Kidney glomerular epithelial cell (primary cell): ENCODE results near the gene ZNF182.
A peak's percentile ranks its signal among the peaks of the same experiment; 100 is the strongest.
"Not testable (repeated sequence)": the region's sequence is repeated elsewhere in the genome, so short reads cannot be mapped to it uniquely, and the experiment has no call there.

Experiments used
- DNase-seq: peaks from one replicate; lab custom pipeline; 2025; lab: John Stamatoyannopoulos, UW

Gene ZNF182

DNA sequence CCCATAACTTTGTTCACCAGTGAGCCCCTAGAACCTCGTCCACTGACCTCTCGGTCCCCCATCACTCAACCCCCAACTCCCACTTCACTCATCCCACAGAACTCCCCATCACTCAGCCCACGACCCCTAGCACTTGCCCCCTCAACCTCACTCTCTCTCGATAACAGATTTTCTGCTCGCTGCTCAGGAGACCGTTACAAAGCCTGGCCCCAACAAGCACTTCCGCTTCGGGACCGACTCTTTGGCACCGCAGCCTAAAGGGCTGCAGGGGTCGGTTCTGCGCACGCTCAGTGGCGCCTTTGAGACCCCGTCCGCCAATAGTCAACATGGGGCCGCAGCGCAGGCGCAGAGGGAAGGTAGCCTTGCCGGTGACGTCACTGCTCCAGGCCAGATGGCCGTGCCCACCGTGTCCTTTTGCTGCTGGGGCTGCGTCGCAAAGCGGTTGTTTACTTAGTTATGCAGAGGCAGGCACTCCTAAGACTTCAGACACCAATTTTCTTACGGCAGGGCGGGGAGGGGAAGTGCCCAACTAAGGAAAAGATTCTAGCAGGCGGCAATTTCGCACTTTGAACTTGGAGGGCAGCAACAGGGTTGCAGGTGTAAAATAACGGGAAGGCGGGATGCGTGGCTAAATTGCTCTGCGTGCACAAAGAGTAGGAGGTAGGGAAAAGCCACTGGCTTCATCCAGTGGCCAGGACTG lies at the start of gene ZNF182:
ZNF182 (minus strand) TSS at position 232 of the 700 bp plus-strand sequence. CDS start 1,380 bp downstream, outside the sequence.
- peak; percentile 78 for DNase-seq

DNA sequence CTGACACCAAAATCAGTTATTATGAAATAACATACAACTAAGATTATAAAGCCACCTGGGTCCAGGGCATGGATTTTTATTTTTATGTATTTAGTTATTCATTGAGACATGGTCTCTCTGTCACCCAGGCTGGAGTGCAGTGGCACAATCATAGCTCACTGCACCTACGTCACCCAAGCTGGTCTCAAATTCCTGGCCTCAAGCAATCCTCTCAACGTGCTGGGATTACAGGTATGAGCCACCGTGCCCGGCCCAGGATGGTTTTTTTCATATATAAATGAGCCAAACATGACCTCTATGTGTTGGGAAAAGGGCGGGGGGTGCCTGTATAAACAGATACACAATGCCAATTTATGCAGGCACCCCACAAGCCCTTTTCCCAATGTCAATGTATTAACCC lies 43.1 kb upstream of the ZNF182 start:
- no peak for DNase-seq

DNA sequence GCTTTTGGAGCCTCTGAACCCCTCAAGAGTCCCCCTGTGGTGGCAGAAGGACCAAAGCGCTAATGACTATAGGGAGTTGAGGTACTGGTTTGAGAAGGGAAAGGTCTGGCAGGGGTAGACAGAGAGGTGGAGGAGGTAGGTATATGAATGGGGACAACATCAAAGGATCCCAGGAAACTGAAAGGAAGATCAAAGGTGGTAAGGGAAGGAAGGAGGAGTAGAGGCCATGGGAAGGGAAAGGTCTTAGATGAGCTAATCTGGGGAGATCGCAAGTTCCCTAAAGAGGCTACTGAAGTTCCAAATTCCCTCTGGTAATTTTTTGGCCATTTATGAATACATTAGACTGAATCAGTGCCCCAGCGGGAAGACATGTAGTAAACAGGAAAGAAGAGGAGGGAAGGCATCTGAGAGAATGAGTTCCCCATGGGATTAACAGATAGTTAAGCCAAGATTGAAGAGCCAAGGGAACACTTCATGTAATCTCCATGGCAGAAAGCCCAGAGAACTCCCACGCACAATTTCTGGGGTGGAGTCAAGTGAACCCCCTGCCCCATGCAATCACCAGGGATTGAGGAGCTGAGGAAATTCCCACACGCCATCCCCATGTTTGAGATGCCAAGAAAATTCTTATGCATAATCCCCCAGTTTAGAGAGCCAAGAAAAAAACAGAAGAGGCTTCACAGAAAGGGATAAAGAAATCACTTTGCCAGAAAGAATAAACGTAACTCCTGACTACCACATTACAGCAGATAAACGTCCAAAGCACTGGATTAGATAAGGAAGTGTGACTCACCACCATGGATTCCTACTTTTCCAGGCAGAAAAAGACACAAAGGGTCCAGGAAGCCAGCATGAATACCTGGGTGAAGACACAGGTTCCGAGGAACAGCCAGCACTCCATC lies 41.9 kb upstream of the ZNF182 start:
- peak; percentile 19 for DNase-seq

DNA sequence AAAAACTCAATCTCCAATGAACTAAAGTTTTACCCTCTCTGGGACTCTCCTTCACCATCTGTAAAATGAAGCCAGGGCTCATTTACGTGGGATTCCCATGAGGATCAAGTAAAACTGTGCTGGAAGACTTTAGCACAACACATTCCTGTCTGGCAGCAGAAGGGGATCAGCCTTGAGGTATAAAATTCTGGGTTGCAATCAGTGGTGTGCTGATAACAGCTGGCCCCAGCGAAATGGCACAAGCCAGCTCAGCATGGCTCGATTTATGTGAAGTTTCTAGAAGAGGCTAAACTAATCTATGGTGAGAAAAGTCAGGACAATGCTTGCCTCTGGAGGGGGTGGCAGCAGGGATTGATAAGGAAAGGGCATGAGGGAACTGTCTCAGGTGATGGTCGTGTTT lies 39.3 kb upstream of the ZNF182 start:
- no peak for DNase-seq

DNA sequence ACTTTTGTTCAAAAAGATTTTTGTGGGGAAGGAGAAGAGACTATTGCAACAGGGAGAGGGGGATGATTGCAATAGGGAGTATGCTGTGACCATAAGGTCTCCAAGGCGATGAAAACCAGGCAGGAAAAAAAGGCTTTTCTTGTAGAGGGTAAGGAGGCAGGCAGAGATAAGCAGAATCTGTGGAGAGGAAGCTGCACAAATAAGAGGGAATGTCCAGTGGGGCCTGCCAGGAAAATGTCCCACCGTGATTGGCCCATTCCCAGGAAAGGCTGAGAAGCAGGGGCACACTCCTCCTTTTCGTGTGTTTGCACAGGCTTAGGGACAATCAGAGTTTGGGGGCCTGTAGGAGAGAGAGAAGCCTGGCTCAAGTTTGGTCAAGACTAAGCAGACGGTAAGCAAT lies 32.1 kb upstream of the ZNF182 start:
- DNase-seq: no peak

DNA sequence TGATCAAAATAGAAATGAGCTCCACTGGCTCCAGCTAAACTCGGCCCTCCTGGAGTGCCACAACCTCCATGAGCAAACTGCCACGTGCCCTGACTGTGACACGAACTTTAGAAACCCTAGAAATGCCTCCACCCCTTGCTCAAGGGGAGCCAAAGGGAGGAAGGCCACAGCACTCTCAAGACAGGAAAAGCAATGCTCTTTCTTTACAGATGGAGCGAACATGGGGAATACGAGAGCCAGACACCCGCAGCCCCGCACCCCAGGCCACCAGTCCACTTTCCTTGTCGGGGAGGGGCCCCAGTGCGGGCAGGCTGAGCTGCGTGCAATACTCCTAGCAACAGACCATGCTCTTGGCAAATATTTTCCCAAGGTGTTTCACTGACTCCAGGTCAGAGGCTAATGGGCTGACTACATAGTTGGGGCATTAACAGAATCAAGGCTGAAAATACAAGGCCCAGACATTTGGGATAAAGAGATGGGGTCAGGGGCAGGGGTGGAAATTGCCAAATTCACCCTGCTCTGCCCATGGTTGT lies 26.9 kb upstream of the ZNF182 start:
- DNase-seq: not testable (repeated sequence)

DNA sequence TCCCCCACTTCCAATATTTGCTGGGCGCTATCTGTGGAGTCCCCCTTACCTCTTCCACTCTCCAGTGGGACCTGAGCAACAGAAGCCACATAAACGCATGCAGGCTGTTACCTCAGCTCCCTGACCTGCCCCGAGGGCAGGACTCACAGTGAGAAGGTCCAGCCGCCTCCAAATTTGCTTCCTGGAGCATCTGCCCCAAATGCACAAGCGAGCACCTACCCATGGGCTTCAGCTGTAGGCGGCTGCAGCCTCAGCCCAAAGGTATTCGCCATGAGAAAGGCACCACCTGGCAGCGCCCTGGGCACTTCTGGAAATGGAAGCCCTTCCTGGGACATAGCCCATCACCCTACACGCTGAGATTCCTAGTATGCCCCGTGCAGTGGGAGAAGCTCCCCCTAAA lies 26.4 kb upstream of the ZNF182 start:
- no peak for DNase-seq

DNA sequence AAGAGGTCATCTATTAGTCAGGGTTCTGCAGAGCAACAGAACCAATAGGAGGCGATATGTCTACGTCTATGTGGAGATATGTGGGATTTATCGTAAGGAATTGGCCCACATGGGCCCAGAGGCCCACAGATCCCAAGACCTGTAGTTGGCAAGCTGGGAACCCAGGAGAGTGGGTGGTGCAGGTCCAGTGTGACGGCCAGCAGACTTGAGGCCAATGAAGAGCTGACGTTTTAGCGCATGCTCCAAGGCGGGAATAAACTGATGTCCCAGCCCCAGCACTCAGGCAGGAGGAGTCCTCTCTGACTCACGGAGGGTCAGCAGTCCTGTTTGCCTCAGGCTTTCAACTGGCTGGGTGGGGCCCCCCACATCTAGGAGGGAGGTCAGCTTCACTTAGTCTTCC lies 24.3 kb upstream of the ZNF182 start:
- no peak for DNase-seq

DNA sequence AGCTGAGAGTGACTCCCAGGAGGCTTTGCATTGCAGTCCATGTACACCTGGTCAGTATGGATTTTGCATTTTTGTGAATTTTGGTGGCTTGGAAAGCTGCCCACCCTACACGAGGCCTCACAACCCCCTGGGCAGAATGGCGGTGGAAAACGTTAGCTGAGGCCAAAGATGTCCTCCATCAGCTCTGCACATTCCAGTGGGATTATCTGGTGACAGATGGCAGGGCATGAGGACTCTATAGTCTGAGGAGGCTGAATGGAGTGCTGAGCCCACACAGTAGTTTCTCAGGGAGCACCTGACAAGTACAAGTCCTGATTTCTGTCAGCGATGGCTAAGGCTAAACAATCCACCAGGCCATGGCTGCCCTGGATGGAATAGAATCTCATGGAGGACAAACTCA lies 23.8 kb upstream of the ZNF182 start:
- not testable (repeated sequence) for DNase-seq

DNA sequence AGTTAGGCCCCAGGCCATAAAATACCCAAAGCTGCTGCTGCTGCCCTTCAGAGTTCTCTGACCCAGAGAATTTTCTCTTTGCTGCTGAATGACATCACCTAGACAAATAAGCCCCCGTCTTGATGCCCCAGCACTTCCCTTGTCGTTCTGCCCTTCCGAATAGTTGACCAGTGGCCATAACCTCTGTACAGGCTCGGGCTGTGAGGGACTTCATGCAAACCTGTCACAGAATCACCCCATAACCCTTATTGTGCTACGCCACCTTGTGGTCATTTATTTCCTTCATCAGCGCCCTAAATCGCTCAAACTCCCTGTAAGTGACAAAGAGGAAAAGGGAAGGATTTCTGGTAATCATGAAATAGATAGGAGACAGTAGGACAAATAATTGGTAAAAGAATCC lies 21.8 kb upstream of the ZNF182 start:
- peak; percentile 23 for DNase-seq

DNA sequence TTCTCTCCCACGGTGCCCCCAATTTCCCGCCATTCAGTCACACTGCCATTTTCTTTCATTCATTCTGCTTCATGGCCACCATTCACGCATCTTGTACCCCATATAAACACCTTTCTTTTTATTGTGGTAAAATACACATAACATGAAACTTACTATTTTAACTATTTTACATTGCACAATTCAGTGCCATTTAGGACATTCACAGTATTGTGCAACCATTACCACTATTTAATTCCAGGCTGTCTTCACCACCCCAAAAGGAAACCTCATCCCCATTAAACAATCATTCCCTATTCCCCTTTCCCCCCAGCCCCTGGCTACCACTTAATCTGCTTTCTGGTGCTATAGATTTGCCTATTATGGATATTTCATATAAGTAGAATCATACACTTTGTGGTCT lies 18.9 kb upstream of the ZNF182 start:
- DNase-seq: no peak

DNA sequence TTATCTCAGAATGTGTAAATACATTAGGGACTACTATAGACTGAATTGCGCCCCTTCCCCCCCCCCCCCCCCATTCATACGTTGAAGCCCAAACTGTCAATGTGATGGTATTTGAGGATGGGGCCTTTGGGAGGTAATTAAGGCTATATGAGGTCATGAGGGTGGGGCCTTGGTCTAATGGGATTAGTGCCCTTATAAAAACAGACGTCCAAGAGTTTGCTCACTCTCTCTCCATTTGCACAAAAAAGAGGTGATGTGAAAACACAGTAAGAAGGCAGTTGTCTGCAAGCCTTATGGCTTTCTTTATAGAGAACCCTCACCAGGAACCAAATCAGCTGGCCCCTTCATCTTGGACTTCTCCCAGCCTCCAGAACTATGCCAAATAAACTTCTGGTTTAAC lies 18.3 kb upstream of the ZNF182 start:
- no peak for DNase-seq

DNA sequence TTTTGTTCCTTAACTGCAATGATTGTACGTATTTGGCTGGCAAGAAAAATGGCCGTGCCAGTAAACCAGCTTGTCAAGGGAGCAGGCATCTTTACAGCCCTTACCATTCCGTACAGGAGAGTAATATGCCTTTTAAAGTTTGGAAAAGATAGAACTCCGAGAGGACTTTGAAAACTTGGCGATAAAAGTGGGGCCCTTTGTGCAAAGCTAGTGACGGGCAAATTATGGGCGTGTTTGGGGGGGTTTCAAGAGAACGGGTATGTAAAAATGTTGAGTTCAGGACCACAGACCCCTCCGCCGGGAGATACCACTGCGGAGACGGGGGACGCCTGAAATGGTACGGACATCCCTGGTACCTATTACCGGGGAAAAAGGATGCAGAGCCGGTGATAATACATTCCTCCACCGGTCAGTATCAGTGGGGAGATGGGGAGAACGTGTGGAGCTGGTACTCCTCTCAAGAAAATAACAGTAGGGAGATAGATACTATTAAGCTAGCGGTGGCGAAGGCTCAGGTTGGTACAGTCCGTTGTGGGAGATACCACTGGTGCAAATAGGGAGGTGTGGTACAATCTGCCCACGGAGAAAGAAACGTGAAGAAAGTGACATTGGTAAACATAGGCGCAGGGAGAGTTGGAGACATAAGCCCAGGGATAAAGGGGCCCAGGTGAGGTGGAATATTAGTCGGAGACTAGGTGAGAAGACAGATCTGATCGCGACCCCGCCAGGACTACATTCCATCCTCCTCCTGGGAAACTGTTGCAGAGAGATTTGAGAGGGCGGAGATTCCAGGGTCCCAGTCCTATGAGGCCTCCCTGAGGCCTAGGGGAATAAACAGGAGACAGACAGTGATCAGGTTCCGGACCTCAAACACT lies 17.5 kb upstream of the ZNF182 start:
- peak; percentile 70 for DNase-seq

DNA sequence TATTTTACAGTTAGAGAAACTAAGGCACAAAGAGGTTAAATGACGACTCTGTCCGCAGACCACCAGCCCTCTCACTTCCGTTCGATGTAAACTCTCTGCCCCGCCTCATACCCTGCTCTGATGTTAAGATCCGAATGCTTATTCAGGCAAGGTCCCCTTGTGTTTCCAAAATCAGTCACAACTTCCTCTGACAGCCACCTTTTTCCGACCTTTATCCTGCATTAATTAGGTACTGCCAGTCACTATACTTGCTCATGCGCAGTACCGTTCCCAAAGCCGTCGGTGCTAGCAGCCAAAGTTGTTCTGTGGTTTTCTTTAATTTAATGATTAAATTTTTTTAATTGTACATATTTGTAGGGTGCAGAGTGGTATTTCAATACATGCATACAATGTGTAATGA lies 16.7 kb upstream of the ZNF182 start:
- not testable (repeated sequence) for DNase-seq

DNA sequence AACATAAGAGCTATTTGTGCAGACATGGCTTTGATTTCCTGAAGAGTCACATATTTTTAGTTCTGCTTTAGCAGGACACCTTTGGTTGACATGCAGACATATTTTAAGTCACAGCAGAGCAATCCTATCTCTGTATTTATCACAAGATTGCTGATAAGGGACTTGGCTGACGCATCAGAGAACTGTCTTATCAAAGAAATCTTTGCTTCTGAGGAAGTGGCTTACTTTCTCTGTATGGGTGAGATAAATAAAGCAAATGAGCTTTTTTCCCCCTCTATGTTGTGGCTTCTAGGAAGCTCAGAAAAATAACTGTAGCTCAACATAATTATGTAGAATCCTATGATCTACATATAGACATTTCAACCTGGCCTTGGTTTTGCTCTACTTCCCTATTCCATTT lies 16.1 kb upstream of the ZNF182 start:
- DNase-seq: not testable (repeated sequence)

DNA sequence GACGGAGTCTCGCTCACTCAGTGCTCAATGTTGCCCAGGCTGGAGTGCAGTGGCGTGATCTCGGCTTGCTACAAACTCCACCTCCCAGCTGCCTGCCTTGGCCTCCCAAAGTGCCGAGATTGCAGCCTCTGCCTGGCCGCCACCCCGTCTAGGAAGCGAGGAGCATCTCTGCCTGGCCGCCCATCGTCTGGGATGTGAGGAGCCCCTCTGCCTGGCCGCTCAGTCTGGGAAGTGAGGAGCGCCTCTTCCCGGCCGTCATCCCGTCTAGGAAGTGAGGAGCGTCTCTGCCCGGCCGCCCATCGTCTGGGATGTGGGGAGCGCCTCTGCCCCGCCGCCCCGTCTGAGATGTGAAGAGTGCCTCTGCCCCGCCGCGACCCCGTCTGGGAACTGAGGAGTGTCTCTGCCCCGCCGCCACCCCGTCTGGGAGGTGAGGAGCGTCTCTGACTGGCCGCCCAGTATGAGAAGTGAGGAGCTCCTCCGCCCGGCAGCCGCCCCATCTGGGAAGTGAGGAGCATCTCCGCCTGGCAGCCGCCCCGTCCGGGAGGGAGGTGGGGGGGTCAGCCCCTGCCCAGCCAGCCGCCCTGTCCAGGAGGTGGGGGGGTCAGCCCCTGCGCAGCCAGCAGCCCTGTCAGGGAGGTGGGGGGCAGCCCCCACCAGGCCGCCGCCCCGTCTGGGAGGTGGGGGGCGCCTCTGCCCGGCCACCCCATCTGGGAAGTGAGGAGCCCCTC lies 13.0 kb upstream of the ZNF182 start:
- not testable (repeated sequence) for DNase-seq

DNA sequence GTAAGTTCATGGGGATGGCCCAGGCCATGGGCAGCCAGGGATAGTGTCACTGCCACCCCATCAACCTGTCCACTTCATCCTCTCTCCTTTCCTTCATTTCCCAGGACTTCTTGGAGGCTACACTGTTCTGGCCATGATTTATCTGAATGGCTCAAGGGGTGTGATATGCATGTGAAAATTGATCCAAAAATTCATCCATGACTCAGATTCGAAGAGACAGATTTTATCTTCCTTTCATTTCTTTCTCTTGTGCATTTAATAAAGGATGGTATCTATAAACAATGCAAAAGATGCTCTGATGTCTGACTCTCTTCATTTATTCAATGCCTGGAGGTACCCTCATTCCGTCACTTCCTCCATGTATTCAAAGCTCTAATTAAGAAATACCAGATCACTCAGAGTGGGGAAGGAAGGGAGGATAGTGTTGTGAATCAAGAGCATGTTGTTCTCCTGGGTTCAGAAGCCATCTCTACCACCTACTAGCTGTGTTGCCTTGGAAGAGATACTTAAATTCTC lies 5.7 kb upstream of the ZNF182 start:
- not testable (repeated sequence) for DNase-seq

DNA sequence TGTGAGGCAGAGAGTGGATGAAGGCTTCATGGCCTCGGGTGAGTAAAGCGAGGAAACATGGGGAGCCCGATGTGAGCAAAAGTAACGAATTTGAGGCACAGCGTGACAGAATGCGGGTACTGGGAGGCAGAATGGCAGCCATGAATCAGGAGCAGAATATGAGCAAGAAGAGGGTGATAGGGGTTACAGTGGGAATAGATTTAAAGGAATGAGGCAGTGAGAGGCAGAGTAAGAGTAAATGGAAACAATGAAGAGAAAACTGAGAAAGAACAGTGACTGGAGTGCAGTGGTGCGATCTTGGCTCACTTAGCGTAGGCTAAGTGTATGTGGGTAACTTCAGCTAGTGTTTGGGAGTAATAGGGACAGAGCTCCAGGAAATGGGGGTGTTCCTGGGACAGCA lies 2.9 kb upstream of the ZNF182 start, which contains the start of gene SPACA5:
SPACA5 (plus strand) TSS at position 301 of the 400 bp plus-strand sequence. CDS start 815 bp downstream, outside the sequence.
- DNase-seq: not testable (repeated sequence)

DNA sequence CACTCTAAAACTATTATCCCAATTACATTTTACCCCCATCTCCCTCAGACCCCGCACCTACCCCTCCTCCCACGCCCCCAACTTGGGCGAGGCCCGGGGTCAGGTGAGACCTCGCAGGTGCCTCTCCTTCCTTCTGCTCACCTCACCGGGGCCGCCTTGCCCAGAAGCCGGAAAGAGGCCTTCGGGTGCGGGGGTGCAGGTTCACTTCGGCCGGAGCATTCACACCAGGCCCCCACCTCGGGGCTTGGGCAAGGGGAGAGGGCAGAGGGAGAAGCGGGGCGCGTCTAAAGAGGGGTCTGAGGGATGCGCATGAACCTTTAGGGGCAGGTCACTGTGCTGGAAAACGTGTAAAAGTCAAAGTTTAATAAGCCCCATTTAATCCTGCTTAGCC lies 427 bp downstream of the ZNF182 start:
- no peak for DNase-seq

DNA sequence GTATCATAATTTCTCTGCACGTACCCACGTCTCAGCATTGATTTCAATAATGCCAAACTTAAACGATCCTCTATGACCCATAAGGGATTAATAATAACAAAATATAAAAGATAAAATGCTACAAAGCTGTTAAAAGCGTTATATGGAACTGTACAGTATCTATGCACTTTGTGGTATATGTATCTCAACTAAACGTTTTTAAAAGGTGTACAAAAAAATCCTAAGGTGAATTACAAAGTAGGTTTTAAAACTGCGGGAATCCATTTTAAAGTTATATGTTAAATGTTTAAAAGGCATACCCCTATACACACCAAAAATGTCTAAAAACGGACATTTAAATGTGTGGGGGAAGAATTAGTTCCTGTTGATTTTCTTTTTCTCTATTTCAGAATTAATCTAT lies 860 bp downstream of the ZNF182 start:
- DNase-seq: no peak

DNA sequence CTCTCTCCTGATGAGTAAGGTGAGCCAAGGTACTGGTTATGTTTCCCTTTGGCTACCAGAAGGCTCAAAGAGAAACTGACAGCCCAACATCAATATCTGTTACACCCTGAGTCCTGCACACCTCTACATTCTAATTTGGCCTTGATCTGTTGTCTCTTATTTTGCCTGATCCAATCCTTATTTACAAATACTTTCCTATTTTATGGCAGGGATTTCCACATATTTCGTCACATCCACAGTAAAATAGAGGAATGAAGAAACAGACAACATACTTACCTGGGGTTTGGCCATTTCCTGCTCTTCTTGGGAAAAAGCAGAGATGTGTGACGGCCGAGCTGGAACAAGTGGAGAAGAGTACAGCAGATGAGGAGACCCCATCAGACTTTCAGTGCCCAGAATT lies 1.5 kb downstream of the ZNF182 start:
- DNase-seq: no peak
